HepG2 (cell line): ENCODE data around the gene MAOB. TPM values are rescaled to one million over a fixed set of nuclear protein-coding genes. Genes with fewer than 3 reads are reported as not detected.

ENCODE experiments used
- CBX5 ChIP-seq: sonication (generic); formaldehyde crosslinking; IDR thresholded peaks from 2 replicates; pipeline ENCODE4 v1.4.0; 2020; ENCODE audit warnings: missing genetic modification reagents, borderline replicate concordance
- HMGA1 ChIP-seq: sonication (generic); formaldehyde crosslinking; conservative IDR thresholded peaks from 2 replicates; pipeline ENCODE4 v1.4.0; 2020; ENCODE audit warnings: missing genetic modification reagents
- IKZF4 ChIP-seq: sonication (generic); formaldehyde crosslinking; IDR thresholded peaks from 2 replicates; pipeline ENCODE4 v1.5.1; 2020; ENCODE audit warnings: borderline replicate concordance, mild to moderate bottlenecking, low read depth, missing genetic modification reagents; ENCODE audit errors: not compliant biosample characterization
- ISX ChIP-seq: sonication (generic); formaldehyde crosslinking; conservative IDR thresholded peaks from 2 replicates; pipeline ENCODE4 v1.5.0; 2020; ENCODE audit warnings: missing genetic modification reagents
- LCORL ChIP-seq, 2 experiments: fragments of 450-650 bp in 1 of 2; sonication (generic) in 1 of 2; formaldehyde crosslinking in 1 of 2; IDR thresholded peaks; 2 replicates each; pipeline versions ENCODE4 v1.5.0 to v1.6.1; 2017 to 2020; ENCODE audit warnings: antibody characterized with exemption in 1 of 2, missing genetic modification reagents in 1 of 2
- MAZ ChIP-seq, 2 experiments: sonication (generic) in 1 of 2; formaldehyde crosslinking in 1 of 2; IDR thresholded peaks; 2 replicates each; pipeline versions ENCODE4 v1.5.0 to v1.6.1; 2012 to 2020; ENCODE audit warnings: low read depth in 2 of 2, mild to moderate bottlenecking in 2 of 2, borderline replicate concordance in 1 of 2, improper control_type of control experiment in 1 of 2, low read length in 1 of 2, missing genetic modification reagents in 1 of 2, moderate library complexity in 1 of 2
- MBNL3 ChIP-seq: fragments of 250-450 bp; sonication (Bioruptor Pico); conservative IDR thresholded peaks from 2 replicates; pipeline ENCODE4 v1.8.0; 2022; ENCODE audit warnings: mild to moderate bottlenecking, inconsistent platforms
- MTF2 ChIP-seq: sonication (generic); formaldehyde crosslinking; IDR thresholded peaks from 2 replicates; pipeline ENCODE4 v1.5.0; 2020; ENCODE audit warnings: missing genetic modification reagents, borderline replicate concordance
- MYPOP ChIP-seq: sonication (generic); formaldehyde crosslinking; IDR thresholded peaks from 2 replicates; pipeline ENCODE4 v1.8.1; 2023; ENCODE audit warnings: mild to moderate bottlenecking, moderate library complexity, missing genetic modification reagents
- SNRNP70 ChIP-seq: fragments of 200-400 bp; formaldehyde crosslinking; IDR thresholded peaks from 2 replicates; pipeline ENCODE4 v1.6.1; 2017; ENCODE audit warnings: mild to moderate bottlenecking, low read depth, low read length, moderate library complexity
- ZBTB38 ChIP-seq: sonication (generic); formaldehyde crosslinking; IDR thresholded peaks from 2 replicates; pipeline ENCODE4 v1.5.1; 2020; ENCODE audit warnings: mild to moderate bottlenecking, missing genetic modification reagents
- ZHX2 ChIP-seq, 2 experiments: sonication (generic) in 1 of 2; formaldehyde crosslinking in 1 of 2; IDR thresholded peaks; 2 replicates each; pipeline versions ENCODE4 v1.6.1 to v1.9.0; 2014 to 2022; ENCODE audit warnings: antibody characterized with exemption in 1 of 2, borderline replicate concordance in 1 of 2, inconsistent platforms in 1 of 2, low read depth in 1 of 2, missing genetic modification reagents in 1 of 2
- ZKSCAN8 ChIP-seq: IDR thresholded peaks from 2 replicates; pipeline ENCODE4 v1.6.1; 2016; ENCODE audit warnings: borderline replicate concordance, missing genetic modification reagents, missing compliant biosample characterization
- ZNF530 ChIP-seq: sonication (generic); formaldehyde crosslinking; IDR thresholded peaks from 2 replicates; pipeline ENCODE4 v1.5.0; 2020; ENCODE audit warnings: low read depth, mild to moderate bottlenecking, missing genetic modification reagents
- ZNF572 ChIP-seq: sonication (generic); formaldehyde crosslinking; IDR thresholded peaks from 2 replicates; pipeline ENCODE4 v1.5.1; 2020; ENCODE audit warnings: mild to moderate bottlenecking, missing genetic modification reagents
- ZNF615 ChIP-seq: sonication (generic); formaldehyde crosslinking; IDR thresholded peaks from 2 replicates; pipeline ENCODE4 v1.5.0; 2020; ENCODE audit warnings: mild to moderate bottlenecking, missing genetic modification reagents, borderline replicate concordance
- ZNF644 ChIP-seq: IDR thresholded peaks from 2 replicates; pipeline ENCODE4 v1.6.1; 2016; ENCODE audit warnings: low read depth
- ZNF75D ChIP-seq: sonication (generic); formaldehyde crosslinking; IDR thresholded peaks from 2 replicates; pipeline ENCODE4 v1.8.1; 2023; ENCODE audit warnings: missing genetic modification reagents, mild to moderate bottlenecking, borderline replicate concordance
- polyA plus RNA-seq, 8 experiments: library from polyadenylated mRNA; depleted of rRNA in 3 of 8; stranded (reverse) in 7 of 8; unstranded in 1 of 8; fragments of >200 nt; fragmentation: Illumina TruSeq in 4 of 8; extraction: Trizol in 4 of 8; gene quantifications; 2 replicates each; pipeline versions ENCODE4 v1.2.1 to v1.2.3, GENCODE V29; 2011 to 2016; ENCODE audit warnings: low read depth in 4 of 8, missing spikeins in 1 of 8, mixed read lengths in 1 of 8; ENCODE audit not compliant: insufficient read depth in 1 of 8
- total RNA-seq, 5 experiments: library from RNA; depleted of rRNA; stranded (reverse); fragments of >200 nt; fragmentation: Illumina TruSeq; extraction: Trizol; gene quantifications; 2 replicates each; pipeline ENCODE4 v1.2.3, GENCODE V29; 2016; ENCODE audit warnings: low read depth in 1 of 5
- TF ChIP-seq, protein P1 (sequence below): sonication (generic); formaldehyde crosslinking; IDR thresholded peaks from 2 replicates; pipeline ENCODE4 v1.8.0; 2022; ENCODE audit warnings: mild to moderate bottlenecking, missing genetic modification reagents; ENCODE audit not compliant: insufficient replicate concordance

MAOB gene
- total and polyA plus RNA-seq, 2 of the 13 experiments (the other 11 are each of a cell fraction or from before 2014, with no cell fraction given) = 11.0 to 19.0 TPM

GRCh38 chrX:43881410-43882293, 598 bp downstream of the MAOB start (continued):
- no peak for TF ChIP-seq MYPOP
- TF ChIP-seq ZNF644 (CRISPR knock-in tag) = no peak; the same call in 1 of the 2 replicates
- TF ChIP-seq IKZF4 = no peak
- no peak for TF ChIP-seq MTF2 (CRISPR knock-in tag)
- no peak for TF ChIP-seq ISX (CRISPR knock-in tag)
- TF ChIP-seq MBNL3 = no peak
- no peak for TF ChIP-seq MAZ (IDR thresholded peaks at IDR 0.05; ENCODE audit: borderline replicate concordance, low read depth, low read length)
- TF ChIP-seq MAZ (CRISPR knock-in tag; IDR thresholded peaks at IDR 0.05; ENCODE audit: low read depth) = no peak
- no peak for TF ChIP-seq ZHX2 (IDR thresholded peaks at IDR 0.05; ENCODE audit: low read depth)
- TF ChIP-seq ZHX2 (CRISPR knock-in tag; IDR thresholded peaks at IDR 0.05; ENCODE audit: borderline replicate concordance) = no peak
- TF ChIP-seq ZKSCAN8 = no peak
- no peak for TF ChIP-seq ZNF615 (CRISPR knock-in tag)
- TF ChIP-seq ZNF75D (CRISPR knock-in tag) = no peak
- TF ChIP-seq ZNF572 (CRISPR knock-in tag) = no peak
- no peak for TF ChIP-seq ZNF530
- TF ChIP-seq HMGA1 (CRISPR knock-in tag) = no peak
- TF ChIP-seq LCORL (IDR thresholded peaks at IDR 0.05) = no peak
- TF ChIP-seq LCORL (CRISPR knock-in tag; IDR thresholded peaks at IDR 0.05) = peak; percentile 65
- no peak for TF ChIP-seq SNRNP70
- no peak for TF ChIP-seq ZBTB38
- TF ChIP-seq, protein P1, sequence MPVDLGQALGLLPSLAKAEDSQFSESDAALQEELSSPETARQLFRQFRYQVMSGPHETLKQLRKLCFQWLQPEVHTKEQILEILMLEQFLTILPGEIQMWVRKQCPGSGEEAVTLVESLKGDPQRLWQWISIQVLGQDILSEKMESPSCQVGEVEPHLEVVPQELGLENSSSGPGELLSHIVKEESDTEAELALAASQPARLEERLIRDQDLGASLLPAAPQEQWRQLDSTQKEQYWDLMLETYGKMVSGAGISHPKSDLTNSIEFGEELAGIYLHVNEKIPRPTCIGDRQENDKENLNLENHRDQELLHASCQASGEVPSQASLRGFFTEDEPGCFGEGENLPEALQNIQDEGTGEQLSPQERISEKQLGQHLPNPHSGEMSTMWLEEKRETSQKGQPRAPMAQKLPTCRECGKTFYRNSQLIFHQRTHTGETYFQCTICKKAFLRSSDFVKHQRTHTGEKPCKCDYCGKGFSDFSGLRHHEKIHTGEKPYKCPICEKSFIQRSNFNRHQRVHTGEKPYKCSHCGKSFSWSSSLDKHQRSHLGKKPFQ = no peak
- TF ChIP-seq CBX5 = no peak; the same call in 1 of the 2 replicates
